SK-N-SH (cell line): ENCODE measurements around the gene NOVA1.

Source experiments
- FOXM1 ChIP-seq: IDR thresholded peaks from 2 replicates; pipeline ENCODE4 v1.4.0; 2012; ENCODE audit warnings: low read depth, mild to moderate bottlenecking
- GABPA ChIP-seq: IDR thresholded peaks from 2 replicates; pipeline ENCODE4 v1.4.0; 2012; ENCODE audit warnings: low read depth, mild to moderate bottlenecking
- JUND ChIP-seq: IDR thresholded peaks from 2 replicates; pipeline ENCODE4 v1.4.0; 2012
- NRF1 ChIP-seq: IDR thresholded peaks from 2 replicates; pipeline ENCODE4 v1.6.1; 2012; ENCODE audit warnings: low read depth, mild to moderate bottlenecking, low read length
- POLR2AphosphoS5 ChIP-seq: IDR thresholded peaks from 2 replicates; pipeline ENCODE4 v1.6.1; 2012; ENCODE audit warnings: low read depth, low read length
- RCOR1 ChIP-seq: fragments of 150-350 bp; IDR thresholded peaks from 2 replicates; pipeline ENCODE4 v1.6.1; 2017; ENCODE audit warnings: antibody characterized with exemption, low read length
- SIN3A ChIP-seq: IDR thresholded peaks from 2 replicates; pipeline ENCODE4 v1.6.1; 2012; ENCODE audit warnings: low read depth, mild to moderate bottlenecking, low read length, moderate library complexity, borderline replicate concordance
- SMC3 ChIP-seq: IDR thresholded peaks from 2 replicates; pipeline ENCODE4 v1.6.1; 2012; ENCODE audit warnings: low read depth, low read length, improper control_type of control experiment
- TAF1 ChIP-seq: IDR thresholded peaks from 2 replicates; pipeline ENCODE4 v1.6.1; 2012; ENCODE audit warnings: low read depth, mild to moderate bottlenecking, low read length, moderate library complexity, borderline replicate concordance
- YY1 ChIP-seq: IDR thresholded peaks from 2 replicates; pipeline ENCODE4 v1.4.0; 2012; ENCODE audit warnings: low read depth, mild to moderate bottlenecking
- TF ChIP-seq, protein P1 (sequence below): fragments of 200-600 bp; sonication (generic); IDR thresholded peaks from 2 replicates; pipeline ENCODE4 v1.6.1; 2017; ENCODE audit warnings: antibody characterized with exemption, mild to moderate bottlenecking, moderate library complexity
- TF ChIP-seq, protein P2 (sequence below): IDR thresholded peaks from 2 replicates; pipeline ENCODE4 v1.4.0; 2012; ENCODE audit warnings: low read depth
- TF ChIP-seq, protein P3 (sequence below): IDR thresholded peaks from 2 replicates; pipeline ENCODE4 v1.4.0; 2012; ENCODE audit warnings: low read depth, borderline replicate concordance

DNA sequence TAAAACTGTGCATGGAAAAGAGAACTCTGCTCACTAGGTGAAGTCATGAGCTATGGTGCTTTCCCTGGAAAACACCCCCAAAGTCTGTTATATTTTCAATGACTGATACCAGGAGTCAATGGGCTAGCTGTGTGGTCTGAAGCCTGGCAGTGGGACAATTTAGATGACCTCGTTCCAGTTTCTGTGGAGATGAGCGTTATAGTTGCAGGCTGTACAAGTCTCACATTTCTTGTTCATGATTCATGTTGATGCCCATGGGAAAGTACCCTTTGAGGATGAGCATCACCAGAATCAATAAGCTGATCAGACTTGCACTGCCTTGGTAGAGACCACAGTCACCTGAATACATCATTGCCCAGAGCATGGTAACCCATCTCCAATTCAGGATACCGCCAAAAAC is 70.7 kb downstream of the NOVA1 start:
- TF ChIP-seq, protein P1, sequence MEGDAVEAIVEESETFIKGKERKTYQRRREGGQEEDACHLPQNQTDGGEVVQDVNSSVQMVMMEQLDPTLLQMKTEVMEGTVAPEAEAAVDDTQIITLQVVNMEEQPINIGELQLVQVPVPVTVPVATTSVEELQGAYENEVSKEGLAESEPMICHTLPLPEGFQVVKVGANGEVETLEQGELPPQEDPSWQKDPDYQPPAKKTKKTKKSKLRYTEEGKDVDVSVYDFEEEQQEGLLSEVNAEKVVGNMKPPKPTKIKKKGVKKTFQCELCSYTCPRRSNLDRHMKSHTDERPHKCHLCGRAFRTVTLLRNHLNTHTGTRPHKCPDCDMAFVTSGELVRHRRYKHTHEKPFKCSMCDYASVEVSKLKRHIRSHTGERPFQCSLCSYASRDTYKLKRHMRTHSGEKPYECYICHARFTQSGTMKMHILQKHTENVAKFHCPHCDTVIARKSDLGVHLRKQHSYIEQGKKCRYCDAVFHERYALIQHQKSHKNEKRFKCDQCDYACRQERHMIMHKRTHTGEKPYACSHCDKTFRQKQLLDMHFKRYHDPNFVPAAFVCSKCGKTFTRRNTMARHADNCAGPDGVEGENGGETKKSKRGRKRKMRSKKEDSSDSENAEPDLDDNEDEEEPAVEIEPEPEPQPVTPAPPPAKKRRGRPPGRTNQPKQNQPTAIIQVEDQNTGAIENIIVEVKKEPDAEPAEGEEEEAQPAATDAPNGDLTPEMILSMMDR, result no peak
- TF ChIP-seq JUND, result no peak
- TF ChIP-seq SMC3, result no peak
- TF ChIP-seq POLR2AphosphoS5, result no peak
- TF ChIP-seq, protein P2, sequence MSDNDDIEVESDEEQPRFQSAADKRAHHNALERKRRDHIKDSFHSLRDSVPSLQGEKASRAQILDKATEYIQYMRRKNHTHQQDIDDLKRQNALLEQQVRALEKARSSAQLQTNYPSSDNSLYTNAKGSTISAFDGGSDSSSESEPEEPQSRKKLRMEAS, result no peak
- TF ChIP-seq GABPA, result no peak
- no peak for TF ChIP-seq RCOR1
- no peak for TF ChIP-seq SIN3A
- no peak for TF ChIP-seq YY1
- no peak for TF ChIP-seq NRF1
- TF ChIP-seq FOXM1, result no peak
- TF ChIP-seq TAF1, result no peak
- TF ChIP-seq, protein P3, sequence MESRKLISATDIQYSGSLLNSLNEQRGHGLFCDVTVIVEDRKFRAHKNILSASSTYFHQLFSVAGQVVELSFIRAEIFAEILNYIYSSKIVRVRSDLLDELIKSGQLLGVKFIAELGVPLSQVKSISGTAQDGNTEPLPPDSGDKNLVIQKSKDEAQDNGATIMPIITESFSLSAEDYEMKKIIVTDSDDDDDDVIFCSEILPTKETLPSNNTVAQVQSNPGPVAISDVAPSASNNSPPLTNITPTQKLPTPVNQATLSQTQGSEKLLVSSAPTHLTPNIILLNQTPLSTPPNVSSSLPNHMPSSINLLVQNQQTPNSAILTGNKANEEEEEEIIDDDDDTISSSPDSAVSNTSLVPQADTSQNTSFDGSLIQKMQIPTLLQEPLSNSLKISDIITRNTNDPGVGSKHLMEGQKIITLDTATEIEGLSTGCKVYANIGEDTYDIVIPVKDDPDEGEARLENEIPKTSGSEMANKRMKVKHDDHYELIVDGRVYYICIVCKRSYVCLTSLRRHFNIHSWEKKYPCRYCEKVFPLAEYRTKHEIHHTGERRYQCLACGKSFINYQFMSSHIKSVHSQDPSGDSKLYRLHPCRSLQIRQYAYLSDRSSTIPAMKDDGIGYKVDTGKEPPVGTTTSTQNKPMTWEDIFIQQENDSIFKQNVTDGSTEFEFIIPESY, result no peak
